ENCODE data around the gene CELF3. TPM values are rescaled to one million over a fixed set of nuclear protein-coding genes. Genes with fewer than 3 reads are reported as not detected.

Gene CELF3
- total and polyA plus RNA-seq, 2 of the 13 experiments (the other 11 are each of a cell fraction or from before 2014, with no cell fraction given), result not detected

- TF ChIP-seq, protein P1, sequence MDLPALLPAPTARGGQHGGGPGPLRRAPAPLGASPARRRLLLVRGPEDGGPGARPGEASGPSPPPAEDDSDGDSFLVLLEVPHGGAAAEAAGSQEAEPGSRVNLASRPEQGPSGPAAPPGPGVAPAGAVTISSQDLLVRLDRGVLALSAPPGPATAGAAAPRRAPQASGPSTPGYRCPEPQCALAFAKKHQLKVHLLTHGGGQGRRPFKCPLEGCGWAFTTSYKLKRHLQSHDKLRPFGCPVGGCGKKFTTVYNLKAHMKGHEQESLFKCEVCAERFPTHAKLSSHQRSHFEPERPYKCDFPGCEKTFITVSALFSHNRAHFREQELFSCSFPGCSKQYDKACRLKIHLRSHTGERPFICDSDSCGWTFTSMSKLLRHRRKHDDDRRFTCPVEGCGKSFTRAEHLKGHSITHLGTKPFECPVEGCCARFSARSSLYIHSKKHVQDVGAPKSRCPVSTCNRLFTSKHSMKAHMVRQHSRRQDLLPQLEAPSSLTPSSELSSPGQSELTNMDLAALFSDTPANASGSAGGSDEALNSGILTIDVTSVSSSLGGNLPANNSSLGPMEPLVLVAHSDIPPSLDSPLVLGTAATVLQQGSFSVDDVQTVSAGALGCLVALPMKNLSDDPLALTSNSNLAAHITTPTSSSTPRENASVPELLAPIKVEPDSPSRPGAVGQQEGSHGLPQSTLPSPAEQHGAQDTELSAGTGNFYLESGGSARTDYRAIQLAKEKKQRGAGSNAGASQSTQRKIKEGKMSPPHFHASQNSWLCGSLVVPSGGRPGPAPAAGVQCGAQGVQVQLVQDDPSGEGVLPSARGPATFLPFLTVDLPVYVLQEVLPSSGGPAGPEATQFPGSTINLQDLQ (CRISPR knock-in tag; IDR thresholded peaks at IDR 0.05), result no peak
- TF ChIP-seq ESRRA (CRISPR knock-in tag; IDR thresholded peaks at IDR 0.05; ENCODE audit: low read depth) (0 out of 2 replicates have a peak, but pooled peaks have one; percentile 36), ZFP90 (CRISPR knock-in tag; IDR thresholded peaks at IDR 0.05; ENCODE audit: borderline replicate concordance) (peak; percentile 71; the same call in 1 of the 2 replicates), TOE1 (CRISPR knock-in tag; IDR thresholded peaks at IDR 0.05) (0 out of 2 replicates have a peak, but pooled peaks have one; percentile 24), ZNF672 (CRISPR knock-in tag; IDR thresholded peaks at IDR 0.05) (no peak), SALL1 (CRISPR knock-in tag; IDR thresholded peaks at IDR 0.05) (peak; percentile 61; the same call in 1 of the 2 replicates), REXO4 (CRISPR knock-in tag; IDR thresholded peaks at IDR 0.05; ENCODE audit: borderline replicate concordance) (no peak), ZNF276 (CRISPR knock-in tag; IDR thresholded peaks at IDR 0.05; ENCODE audit: low read depth) (no peak), KLF9 (CRISPR knock-in tag; IDR thresholded peaks at IDR 0.05; ENCODE audit: low read depth) (no peak), ZFP1 (CRISPR knock-in tag; IDR thresholded peaks at IDR 0.05) (no peak), ZNF639 (CRISPR knock-in tag; conservative IDR thresholded peaks at IDR 0.05) (no peak; the same call in 1 of the 2 replicates)
- TF ChIP-seq, protein P2, sequence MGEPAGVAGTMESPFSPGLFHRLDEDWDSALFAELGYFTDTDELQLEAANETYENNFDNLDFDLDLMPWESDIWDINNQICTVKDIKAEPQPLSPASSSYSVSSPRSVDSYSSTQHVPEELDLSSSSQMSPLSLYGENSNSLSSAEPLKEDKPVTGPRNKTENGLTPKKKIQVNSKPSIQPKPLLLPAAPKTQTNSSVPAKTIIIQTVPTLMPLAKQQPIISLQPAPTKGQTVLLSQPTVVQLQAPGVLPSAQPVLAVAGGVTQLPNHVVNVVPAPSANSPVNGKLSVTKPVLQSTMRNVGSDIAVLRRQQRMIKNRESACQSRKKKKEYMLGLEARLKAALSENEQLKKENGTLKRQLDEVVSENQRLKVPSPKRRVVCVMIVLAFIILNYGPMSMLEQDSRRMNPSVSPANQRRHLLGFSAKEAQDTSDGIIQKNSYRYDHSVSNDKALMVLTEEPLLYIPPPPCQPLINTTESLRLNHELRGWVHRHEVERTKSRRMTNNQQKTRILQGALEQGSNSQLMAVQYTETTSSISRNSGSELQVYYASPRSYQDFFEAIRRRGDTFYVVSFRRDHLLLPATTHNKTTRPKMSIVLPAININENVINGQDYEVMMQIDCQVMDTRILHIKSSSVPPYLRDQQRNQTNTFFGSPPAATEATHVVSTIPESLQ (CRISPR knock-in tag; conservative IDR thresholded peaks at IDR 0.05), result no peak
- TF ChIP-seq, protein P3, sequence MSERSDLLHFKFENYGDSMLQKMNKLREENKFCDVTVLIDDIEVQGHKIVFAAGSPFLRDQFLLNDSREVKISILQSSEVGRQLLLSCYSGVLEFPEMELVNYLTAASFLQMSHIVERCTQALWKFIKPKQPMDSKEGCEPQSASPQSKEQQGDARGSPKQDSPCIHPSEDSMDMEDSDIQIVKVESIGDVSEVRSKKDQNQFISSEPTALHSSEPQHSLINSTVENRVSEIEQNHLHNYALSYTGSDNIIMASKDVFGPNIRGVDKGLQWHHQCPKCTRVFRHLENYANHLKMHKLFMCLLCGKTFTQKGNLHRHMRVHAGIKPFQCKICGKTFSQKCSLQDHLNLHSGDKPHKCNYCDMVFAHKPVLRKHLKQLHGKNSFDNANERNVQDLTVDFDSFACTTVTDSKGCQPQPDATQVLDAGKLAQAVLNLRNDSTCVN (CRISPR knock-in tag; IDR thresholded peaks at IDR 0.05; ENCODE audit: borderline replicate concordance), result no peak
- TF ChIP-seq, protein P4, sequence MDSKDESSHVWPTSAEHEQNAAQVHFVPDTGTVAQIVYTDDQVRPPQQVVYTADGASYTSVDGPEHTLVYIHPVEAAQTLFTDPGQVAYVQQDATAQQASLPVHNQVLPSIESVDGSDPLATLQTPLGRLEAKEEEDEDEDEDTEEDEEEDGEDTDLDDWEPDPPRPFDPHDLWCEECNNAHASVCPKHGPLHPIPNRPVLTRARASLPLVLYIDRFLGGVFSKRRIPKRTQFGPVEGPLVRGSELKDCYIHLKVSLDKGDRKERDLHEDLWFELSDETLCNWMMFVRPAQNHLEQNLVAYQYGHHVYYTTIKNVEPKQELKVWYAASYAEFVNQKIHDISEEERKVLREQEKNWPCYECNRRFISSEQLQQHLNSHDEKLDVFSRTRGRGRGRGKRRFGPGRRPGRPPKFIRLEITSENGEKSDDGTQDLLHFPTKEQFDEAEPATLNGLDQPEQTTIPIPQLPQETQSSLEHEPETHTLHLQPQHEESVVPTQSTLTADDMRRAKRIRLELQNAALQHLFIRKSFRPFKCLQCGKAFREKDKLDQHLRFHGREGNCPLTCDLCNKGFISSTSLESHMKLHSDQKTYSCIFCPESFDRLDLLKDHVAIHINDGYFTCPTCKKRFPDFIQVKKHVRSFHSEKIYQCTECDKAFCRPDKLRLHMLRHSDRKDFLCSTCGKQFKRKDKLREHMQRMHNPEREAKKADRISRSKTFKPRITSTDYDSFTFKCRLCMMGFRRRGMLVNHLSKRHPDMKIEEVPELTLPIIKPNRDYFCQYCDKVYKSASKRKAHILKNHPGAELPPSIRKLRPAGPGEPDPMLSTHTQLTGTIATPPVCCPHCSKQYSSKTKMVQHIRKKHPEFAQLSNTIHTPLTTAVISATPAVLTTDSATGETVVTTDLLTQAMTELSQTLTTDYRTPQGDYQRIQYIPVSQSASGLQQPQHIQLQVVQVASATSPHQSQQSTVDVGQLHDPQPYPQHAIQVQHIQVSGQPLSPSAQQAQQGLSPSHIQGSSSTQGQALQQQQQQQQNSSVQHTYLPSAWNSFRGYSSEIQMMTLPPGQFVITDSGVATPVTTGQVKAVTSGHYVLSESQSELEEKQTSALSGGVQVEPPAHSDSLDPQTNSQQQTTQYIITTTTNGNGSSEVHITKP (CRISPR knock-in tag; IDR thresholded peaks at IDR 0.05; ENCODE audit: low read depth), result no peak
Observed at GRCh38 chr1:151762941-151763921, 46.6 kb upstream of the CELF3 start, which contains the start of gene MRPL9 (continued).
